MM.1S (cell line): ENCODE data around the gene AP3B1.

ENCODE experiments used
- CTCF ChIP-seq: fragments of 300-600 bp; sonication (generic); IDR thresholded peaks from 2 replicates; pipeline ENCODE4 v1.5.1; 2016; ENCODE audit warnings: antibody characterized with exemption, low read length, mixed read lengths
- EZH2 ChIP-seq: fragments of 300-600 bp; sonication (generic); optimal IDR thresholded peaks from 2 replicates; pipeline ENCODE3; 2017; ENCODE audit warnings: low read depth, mild to moderate bottlenecking, antibody characterized with exemption, low read length, mixed read lengths

- TF ChIP-seq CTCF (no peak), EZH2 (no peak)
Observed at GRCh38 chr5:78275998-78276543, 18.4 kb downstream of the AP3B1 start.
